A673 (cell line): ENCODE results near the gene PMVK.

Source experiments
- CTCF ChIP-seq: fragments of 300-800, 200-600 bp; sonication (generic); conservative IDR thresholded peaks from 2 replicates; pipeline ENCODE4 v1.5.1; 2017; ENCODE audit warnings: low read depth, mild to moderate bottlenecking, antibody characterized with exemption, low read length, moderate library complexity, mixed read lengths
- EZH2 ChIP-seq: fragments of 200-600 bp; sonication (generic); IDR thresholded peaks from 2 replicates; pipeline ENCODE4 v1.6.1; 2017; ENCODE audit warnings: borderline replicate concordance, low read depth, mild to moderate bottlenecking, mixed read lengths, antibody characterized with exemption, low read length; ENCODE audit not compliant: poor library complexity, severe bottlenecking

- TF ChIP-seq CTCF (no peak), EZH2 (no peak)
Observed at GRCh38 chr1:154880671-154881070, 55.8 kb downstream of the PMVK start.
